SK-N-SH (cell line): Measurements from ENCODE around the gene SETD3. TPM values are rescaled to one million over a fixed set of nuclear protein-coding genes. Genes with fewer than 3 reads are reported as not detected.

ENCODE experiments used
- CTCF ChIA-PET: fragments of 300-600, 350-600 bp; formaldehyde crosslinking; extraction: SDS; loops from one replicate; lab custom pipeline; 2021; lab: Yijun Ruan, JAX
- POLR2A ChIA-PET: fragments of 350-600 bp; sonication (Branson Sonifier 250); formaldehyde crosslinking; extraction: SDS; loops from one replicate; lab custom pipeline; 2020; ENCODE audit warnings: antibody characterized with exemption, inconsistent platforms; lab: Yijun Ruan, JAX
- DNase-seq: peaks from one replicate; pipeline ENCODE4 v3.0.0; 2012
- H2AFZ ChIP-seq: fragments of 200-600 bp; sonication (generic); 2 replicates; pipeline ENCODE4 v1.8.1; 2016; ENCODE audit warnings: antibody characterized with exemption, mild to moderate bottlenecking, low read depth
- H3F3A ChIP-seq: fragments of 200-600 bp; sonication (generic); replicated peaks from 2 replicates; pipeline ENCODE3; 2016; ENCODE audit warnings: antibody characterized with exemption, mild to moderate bottlenecking; ENCODE audit not compliant: insufficient read depth
- H3K27ac ChIP-seq, 2 experiments: fragments of 200-500 bp in 1 of 2; fragments of 200-600 bp in 1 of 2; sonication (Bioruptor generic) in 1 of 2; sonication (generic), shearing (Covaris generic) in 1 of 2; 2 replicates each; pipeline versions ENCODE4 v1.5.1 to v1.6.1; 2014 to 2016; ENCODE audit warnings: low read depth in 2 of 2, inconsistent platforms in 1 of 2, low read length in 1 of 2, mild to moderate bottlenecking in 1 of 2, mixed read lengths in 1 of 2
- H3K27me3 ChIP-seq: fragments of 200-600 bp; sonication (generic), shearing (Covaris generic); 2 replicates; pipeline ENCODE4 v1.6.1; 2016; ENCODE audit warnings: mixed run types; ENCODE audit not compliant: insufficient read depth
- H3K36me3 ChIP-seq, 2 experiments: fragments of 200-500 bp in 1 of 2; fragments of 200-600 bp in 1 of 2; sonication (Bioruptor generic) in 1 of 2; sonication (generic) in 1 of 2; replicated peaks in 1 of 2; 2 replicates each; pipeline versions ENCODE3 to v1.5.1; 2014 to 2016; ENCODE audit warnings: low read length in 1 of 2, mild to moderate bottlenecking in 1 of 2; ENCODE audit not compliant: insufficient read depth in 2 of 2, control insufficient read depth in 1 of 2
- H3K4me1 ChIP-seq, 2 experiments: fragments of 200-500 bp in 1 of 2; fragments of 200-600 bp in 1 of 2; sonication (Bioruptor generic) in 1 of 2; sonication (generic), shearing (Covaris generic) in 1 of 2; 2 replicates each; pipeline versions ENCODE4 v1.5.1 to v1.6.1; 2014 to 2016; ENCODE audit warnings: low read depth in 1 of 2, low read length in 1 of 2, mixed run types in 1 of 2; ENCODE audit not compliant: insufficient read depth in 2 of 2, control insufficient read depth in 1 of 2
- H3K4me2 ChIP-seq: fragments of 200-600 bp; sonication (generic), shearing (Covaris generic); 2 replicates; pipeline ENCODE4 v1.6.1; 2017; ENCODE audit warnings: mixed run types
- H3K4me3 ChIP-seq, 2 experiments: fragments of 200-500 bp in 1 of 2; fragments of 200-600 bp in 1 of 2; sonication (Bioruptor generic) in 1 of 2; sonication (generic), shearing (Covaris generic) in 1 of 2; 2 replicates each; pipeline versions ENCODE4 v1.5.1 to v1.8.1; 2014 to 2016; ENCODE audit warnings: low read depth in 2 of 2, inconsistent platforms in 1 of 2, low read length in 1 of 2, mild to moderate bottlenecking in 1 of 2, mixed read lengths in 1 of 2, moderate library complexity in 1 of 2
- H3K79me2 ChIP-seq: fragments of 200-600 bp; sonication (generic); 2 replicates; pipeline ENCODE4 v1.8.1; 2017; ENCODE audit warnings: mild to moderate bottlenecking; ENCODE audit not compliant: insufficient read depth
- H3K9ac ChIP-seq: fragments of 200-600 bp; sonication (generic); 2 replicates; pipeline ENCODE4 v1.6.1; 2017; ENCODE audit warnings: mixed run types
- H3K9me2 ChIP-seq: fragments of 200-600 bp; sonication (generic); 2 replicates; pipeline ENCODE4 v1.6.1; 2017; ENCODE audit warnings: mixed run types
- H3K9me3 ChIP-seq: fragments of 200-600 bp; sonication (generic); 2 replicates; pipeline ENCODE4 v1.6.1; 2017; ENCODE audit warnings: mixed run types, mild to moderate bottlenecking, moderate library complexity
- H4K20me1 ChIP-seq: fragments of 200-600 bp; sonication (generic); 2 replicates; pipeline ENCODE4 v1.6.1; 2017; ENCODE audit warnings: mild to moderate bottlenecking, mixed run types; ENCODE audit not compliant: insufficient read depth
- CHD2 ChIP-seq: fragments of 150-350 bp; IDR thresholded peaks from 2 replicates; pipeline ENCODE4 v1.6.1; 2018; ENCODE audit warnings: low read length; ENCODE audit not compliant: partially characterized antibody
- CTCF ChIP-seq: fragments of 200-600 bp; sonication (generic); IDR thresholded peaks from 2 replicates; pipeline ENCODE4 v1.6.1; 2017; ENCODE audit warnings: antibody characterized with exemption, mild to moderate bottlenecking, moderate library complexity
- ELF1 ChIP-seq: IDR thresholded peaks from 2 replicates; pipeline ENCODE4 v1.4.0; 2012
- FOSL2 ChIP-seq: IDR thresholded peaks from 2 replicates; pipeline ENCODE4 v1.4.0; 2012; ENCODE audit warnings: low read depth, mild to moderate bottlenecking, moderate library complexity, borderline replicate concordance
- FOXJ3 ChIP-seq: sonication (generic); formaldehyde crosslinking; IDR thresholded peaks from 2 replicates; pipeline ENCODE4 v1.5.1; 2020; ENCODE audit warnings: mild to moderate bottlenecking, missing genetic modification reagents
- FOXM1 ChIP-seq: IDR thresholded peaks from 2 replicates; pipeline ENCODE4 v1.4.0; 2012; ENCODE audit warnings: low read depth, mild to moderate bottlenecking
- GABPA ChIP-seq: IDR thresholded peaks from 2 replicates; pipeline ENCODE4 v1.4.0; 2012; ENCODE audit warnings: low read depth, mild to moderate bottlenecking
- GATA2 ChIP-seq: sonication (generic); formaldehyde crosslinking; IDR thresholded peaks from 2 replicates; pipeline ENCODE4 v1.5.0; 2020; ENCODE audit warnings: mild to moderate bottlenecking, missing genetic modification reagents
- IRF3 ChIP-seq: fragments of 150-350 bp; IDR thresholded peaks from 2 replicates; pipeline ENCODE4 v1.6.1; 2016; ENCODE audit warnings: mild to moderate bottlenecking, low read depth, low read length
- MEF2A ChIP-seq: IDR thresholded peaks from 2 replicates; pipeline ENCODE4 v1.4.0; 2012; ENCODE audit warnings: low read depth, borderline replicate concordance
- MXI1 ChIP-seq: IDR thresholded peaks from 2 replicates; pipeline ENCODE4 v1.6.1; 2012; ENCODE audit warnings: mild to moderate bottlenecking, low read depth, low read length, improper control_type of control experiment
- NFIC ChIP-seq: IDR thresholded peaks from 2 replicates; pipeline ENCODE4 v1.4.0; 2012; ENCODE audit warnings: borderline replicate concordance
- NRF1 ChIP-seq: IDR thresholded peaks from 2 replicates; pipeline ENCODE4 v1.6.1; 2012; ENCODE audit warnings: low read depth, mild to moderate bottlenecking, low read length
- POLR2AphosphoS5 ChIP-seq: IDR thresholded peaks from 2 replicates; pipeline ENCODE4 v1.6.1; 2012; ENCODE audit warnings: low read depth, low read length
- RAD21 ChIP-seq: IDR thresholded peaks from 2 replicates; pipeline ENCODE4 v1.6.1; 2012; ENCODE audit warnings: mild to moderate bottlenecking, low read length
- RFX5 ChIP-seq: IDR thresholded peaks from 2 replicates; pipeline ENCODE4 v1.6.1; 2012; ENCODE audit warnings: mild to moderate bottlenecking, improper control_type of control experiment, low read length
- TAF1 ChIP-seq: IDR thresholded peaks from 2 replicates; pipeline ENCODE4 v1.6.1; 2012; ENCODE audit warnings: low read depth, mild to moderate bottlenecking, low read length, moderate library complexity, borderline replicate concordance
- TEAD4 ChIP-seq: IDR thresholded peaks from 2 replicates; pipeline ENCODE4 v1.4.0; 2012; ENCODE audit warnings: mild to moderate bottlenecking, borderline replicate concordance; ENCODE audit not compliant: insufficient read depth
- YY1 ChIP-seq: IDR thresholded peaks from 2 replicates; pipeline ENCODE4 v1.4.0; 2012; ENCODE audit warnings: low read depth, mild to moderate bottlenecking
- WGBS: methylation state at CpG from one replicate; pipeline ENCODE4 v1.1.6; 2017; ENCODE audit warnings: low lambda C conversion rate; 5-methylcytosine and 5-hydroxymethylcytosine counted together
- polyA plus RNA-seq, 3 experiments: library from polyadenylated mRNA; depleted of rRNA; stranded (reverse); fragments of >200 nt; gene quantifications; 2 replicates each; pipeline ENCODE4 v1.2.3, GENCODE V29; 2012
- TF ChIP-seq, protein P1 (sequence below): IDR thresholded peaks from 2 replicates; pipeline ENCODE4 v1.4.0; 2012; ENCODE audit warnings: low read depth

The SETD3 gene
- polyA plus RNA-seq, 1 of the 3 experiments (the other 2 are of a cell fraction): 19.1 TPM

- Histone ChIP-seq H3F3A (peaks cover 8% of the 10 kb centered on the region), H3K4me2 (no peak overlapping the region), H3K36me3 (peaks cover 5 to 42% of the 10 kb centered on the region in 2 experiments), H2AFZ (no peak overlapping the region), H3K27ac (no peak overlapping the region), H4K20me1 (peaks cover 19% of the 10 kb centered on the region; the same call in 1 of the 2 replicates), H3K9ac (no peak overlapping the region), H3K4me1 (peaks cover 0 to 16% of the 10 kb centered on the region in 2 experiments; a peak in 1 of 4 replicates), H3K27me3 (no peaks in the 10 kb centered on the region), H3K9me2 (no peaks in the 10 kb centered on the region), H3K9me3 (no peaks in the 10 kb centered on the region), H3K4me3 (no peak overlapping the region), H3K79me2 (peaks cover 17% of the 10 kb centered on the region; the same call in 1 of the 2 replicates)
- TF ChIP-seq, protein P1, sequence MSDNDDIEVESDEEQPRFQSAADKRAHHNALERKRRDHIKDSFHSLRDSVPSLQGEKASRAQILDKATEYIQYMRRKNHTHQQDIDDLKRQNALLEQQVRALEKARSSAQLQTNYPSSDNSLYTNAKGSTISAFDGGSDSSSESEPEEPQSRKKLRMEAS: no peak
- TF ChIP-seq CTCF (no peak), ELF1 (no peak), CHD2 (no peak), FOXJ3 (no peak), TEAD4 (no peak), TAF1 (no peak), YY1 (no peak), POLR2AphosphoS5 (no peak), FOSL2 (no peak), FOXM1 (no peak), RFX5 (no peak), GABPA (no peak), IRF3 (no peak), RAD21 (no peak), GATA2 (CRISPR knock-in tag) (no peak), MEF2A (no peak), NFIC (no peak), NRF1 (no peak), MXI1 (no peak)
- 100% methylated on average over 3 of the region's 20 CpGs for WGBS
- POLR2A ChIA-PET: no interaction called here
- CTCF ChIA-PET: interaction anchor here (1.0 to 3.6 kb wide), 3 partner anchors 61 to 113 kb away, joined by 3 to 34 read pairs (median 3); no protein-coding TSS in a partner anchor
- DNase-seq: peak; percentile 14
Measured at GRCh38 chr14:99514552-99515300, 34.1 kb upstream of the SETD3 start.
